PC-3 (cell line): ENCODE data around the gene ZNF497.

ENCODE experiments used
- CTCF ChIP-seq: fragments of 300-600 bp; sonication (generic); conservative IDR thresholded peaks from 2 replicates; pipeline ENCODE4 v1.5.1; 2017; ENCODE audit warnings: antibody characterized with exemption, low read depth, mild to moderate bottlenecking, low read length
- EZH2 ChIP-seq: fragments of 300-600 bp; sonication (generic); IDR thresholded peaks from one replicate; pipeline ENCODE4 v1.6.1; 2017; ENCODE audit warnings: antibody characterized with exemption, mild to moderate bottlenecking, low read length; ENCODE audit not compliant: unreplicated experiment

- TF ChIP-seq CTCF (no peak), EZH2 (no peak)
Measured at GRCh38 chr19:58317476-58318072, 45.0 kb downstream of the ZNF497 start.
